ENCODE measurements around the gene INSC.

INSC gene

DNA sequence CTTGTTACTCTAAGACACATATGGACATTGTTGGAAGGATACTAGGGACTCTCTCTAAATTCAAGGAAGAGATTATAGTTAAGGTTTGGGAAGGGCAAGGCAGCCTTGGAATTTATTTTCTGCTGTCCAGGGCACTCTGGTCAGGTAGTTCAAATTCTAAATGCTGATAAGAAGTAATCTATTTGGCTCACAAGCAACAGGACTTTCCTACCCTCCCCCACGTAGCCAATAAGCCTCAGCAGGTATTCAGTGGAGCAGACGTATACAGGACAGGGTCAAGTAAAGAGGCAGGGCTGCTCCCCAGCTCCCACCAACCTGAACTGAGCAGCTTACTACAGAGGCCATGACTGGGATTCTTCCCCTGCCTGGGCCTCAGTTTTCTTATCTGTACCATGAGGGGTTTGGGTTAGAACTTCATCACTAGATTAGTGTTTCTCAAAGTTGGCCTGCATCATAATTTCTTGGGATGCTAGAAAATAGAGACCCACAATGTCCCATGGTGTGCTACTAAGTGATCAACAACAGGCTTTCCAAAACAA, 6.1 kb upstream of the INSC start:
- no peak for DNase-seq (ENCODE audit: low read depth)
- TF ChIP-seq, protein P1, sequence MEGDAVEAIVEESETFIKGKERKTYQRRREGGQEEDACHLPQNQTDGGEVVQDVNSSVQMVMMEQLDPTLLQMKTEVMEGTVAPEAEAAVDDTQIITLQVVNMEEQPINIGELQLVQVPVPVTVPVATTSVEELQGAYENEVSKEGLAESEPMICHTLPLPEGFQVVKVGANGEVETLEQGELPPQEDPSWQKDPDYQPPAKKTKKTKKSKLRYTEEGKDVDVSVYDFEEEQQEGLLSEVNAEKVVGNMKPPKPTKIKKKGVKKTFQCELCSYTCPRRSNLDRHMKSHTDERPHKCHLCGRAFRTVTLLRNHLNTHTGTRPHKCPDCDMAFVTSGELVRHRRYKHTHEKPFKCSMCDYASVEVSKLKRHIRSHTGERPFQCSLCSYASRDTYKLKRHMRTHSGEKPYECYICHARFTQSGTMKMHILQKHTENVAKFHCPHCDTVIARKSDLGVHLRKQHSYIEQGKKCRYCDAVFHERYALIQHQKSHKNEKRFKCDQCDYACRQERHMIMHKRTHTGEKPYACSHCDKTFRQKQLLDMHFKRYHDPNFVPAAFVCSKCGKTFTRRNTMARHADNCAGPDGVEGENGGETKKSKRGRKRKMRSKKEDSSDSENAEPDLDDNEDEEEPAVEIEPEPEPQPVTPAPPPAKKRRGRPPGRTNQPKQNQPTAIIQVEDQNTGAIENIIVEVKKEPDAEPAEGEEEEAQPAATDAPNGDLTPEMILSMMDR (IDR thresholded peaks at IDR 0.05; ENCODE audit: low read length, missing control alignments): no peak
- no peak overlapping the region for H3K4me3 ChIP-seq (replicated peaks; ENCODE audit: low read depth, low read length)

DNA sequence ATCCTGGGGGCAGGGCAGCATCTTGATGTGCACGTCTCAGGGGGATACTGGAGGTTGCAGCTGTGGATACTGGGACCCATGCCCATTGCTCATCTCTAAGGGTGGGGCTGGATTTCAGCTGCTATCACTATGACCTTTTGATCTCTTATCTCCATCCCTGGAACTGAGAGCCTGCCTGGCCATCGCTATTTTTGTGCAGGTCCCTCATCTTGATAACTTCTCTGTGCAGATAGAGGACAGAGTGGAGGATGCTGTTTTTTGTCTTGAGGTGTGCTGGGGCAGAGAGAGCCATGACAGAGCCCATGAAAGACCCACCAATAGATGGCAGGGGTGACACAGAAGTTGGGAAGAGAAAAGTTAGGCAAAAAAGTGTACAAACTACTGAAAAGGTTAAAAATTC, 5.1 kb upstream of the INSC start:
- no peak for DNase-seq (ENCODE audit: low read depth)
- H3K4me3 ChIP-seq (replicated peaks; ENCODE audit: low read depth, low read length): no peak overlapping the region
- TF ChIP-seq, protein P1 (IDR thresholded peaks at IDR 0.05; ENCODE audit: low read length, missing control alignments): no peak

DNA sequence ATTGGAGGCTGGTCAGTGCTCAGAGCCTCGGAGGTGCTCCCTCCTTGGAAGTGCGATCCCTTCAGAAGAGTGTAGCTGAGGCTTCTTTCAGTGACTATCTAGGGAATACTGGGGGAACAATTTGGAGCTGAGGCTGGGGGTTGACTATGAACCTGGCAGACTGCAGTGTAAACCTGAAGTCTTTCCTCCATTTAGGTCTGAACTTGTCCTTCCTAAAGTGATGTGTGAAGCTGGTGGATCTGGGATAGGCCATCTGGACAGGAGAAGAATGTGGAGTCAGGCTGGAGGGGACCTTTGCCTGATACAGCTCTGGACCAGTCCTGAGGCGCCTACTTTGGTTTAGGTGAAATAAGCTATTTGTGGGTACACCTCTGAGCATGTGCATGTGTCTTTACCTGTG, 3.5 kb upstream of the INSC start:
- DNase-seq (ENCODE audit: low read depth): no peak
- H3K4me3 ChIP-seq (replicated peaks; ENCODE audit: low read depth, low read length): no peak overlapping the region
- TF ChIP-seq, protein P1 (IDR thresholded peaks at IDR 0.05; ENCODE audit: low read length, missing control alignments): no peak

DNA sequence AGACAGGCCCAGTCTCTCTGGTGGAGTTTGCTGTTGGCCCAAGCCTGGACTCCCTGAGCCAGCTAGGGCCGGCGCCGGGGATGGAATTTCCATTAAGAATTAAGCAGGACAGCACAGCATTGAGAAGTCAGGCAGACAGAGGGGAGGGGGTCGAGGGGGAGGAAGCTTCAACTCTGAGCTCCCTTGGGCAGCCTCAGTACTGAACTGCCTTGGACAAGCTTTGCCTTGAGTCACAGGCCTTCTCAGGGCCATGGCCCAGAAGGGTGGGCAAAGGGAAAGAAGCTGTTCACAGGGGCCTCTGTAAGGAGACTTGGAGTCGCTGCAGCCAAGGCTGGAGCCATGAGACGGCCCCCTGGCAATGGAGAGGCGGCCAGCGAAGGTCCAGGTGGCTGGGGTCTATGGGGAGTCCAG, 2.6 kb upstream of the INSC start:
- TF ChIP-seq, protein P1 (IDR thresholded peaks at IDR 0.05; ENCODE audit: low read length, missing control alignments): no peak

DNA sequence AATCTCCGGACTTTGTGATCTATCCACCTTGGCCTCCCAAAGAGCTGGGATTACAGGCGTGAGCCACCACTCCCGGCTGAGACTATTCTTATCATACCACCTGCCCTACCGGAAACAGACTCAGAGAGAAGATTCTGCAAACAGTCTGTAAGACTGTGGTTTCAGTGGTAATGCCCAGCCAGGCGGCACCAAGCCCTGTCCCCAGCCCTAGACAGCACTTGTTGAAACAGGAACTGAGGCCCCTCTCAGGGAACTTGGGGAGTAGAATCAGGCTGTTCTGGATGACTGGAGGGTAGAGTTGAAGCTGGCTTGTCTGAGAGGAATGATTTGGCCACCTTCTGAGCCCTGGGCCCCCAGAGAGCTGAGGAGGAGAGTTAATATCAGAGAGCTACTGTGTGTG, 1.3 kb upstream of the INSC start:
- no peak for DNase-seq (ENCODE audit: low read depth)
- H3K4me3 ChIP-seq (replicated peaks; ENCODE audit: low read depth, low read length): no peak overlapping the region
- TF ChIP-seq, protein P1 (IDR thresholded peaks at IDR 0.05; ENCODE audit: low read length, missing control alignments): no peak

More for the DNA sequence above, 2.6 kb upstream of the INSC start:
- no peak overlapping the region for H3K4me3 ChIP-seq (replicated peaks; ENCODE audit: low read depth, low read length)
- DNase-seq (ENCODE audit: low read depth): no peak

DNA sequence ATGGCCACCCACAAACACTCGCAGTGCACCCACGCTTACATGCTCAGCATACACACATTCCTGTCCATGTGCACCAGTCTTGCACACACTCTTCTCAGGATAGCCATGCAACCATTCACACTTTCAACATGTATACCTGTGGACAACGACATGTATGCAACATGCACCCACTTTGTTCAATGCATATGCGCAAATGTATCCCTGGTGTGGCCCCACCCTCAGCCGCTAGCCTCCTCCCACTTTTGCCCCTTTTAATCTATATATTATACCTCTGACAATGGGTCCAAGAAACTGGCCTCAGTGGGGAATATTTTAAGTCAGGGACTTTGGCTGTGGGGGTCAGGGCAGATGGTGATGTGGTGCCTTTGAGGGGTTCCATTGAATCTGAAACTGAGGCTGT, 963 bp downstream of the INSC start:
- TF ChIP-seq, protein P1 (IDR thresholded peaks at IDR 0.05; ENCODE audit: low read length, missing control alignments): no peak
- DNase-seq (ENCODE audit: low read depth): no peak
- no peak overlapping the region for H3K4me3 ChIP-seq (replicated peaks; ENCODE audit: low read depth, low read length)

DNA sequence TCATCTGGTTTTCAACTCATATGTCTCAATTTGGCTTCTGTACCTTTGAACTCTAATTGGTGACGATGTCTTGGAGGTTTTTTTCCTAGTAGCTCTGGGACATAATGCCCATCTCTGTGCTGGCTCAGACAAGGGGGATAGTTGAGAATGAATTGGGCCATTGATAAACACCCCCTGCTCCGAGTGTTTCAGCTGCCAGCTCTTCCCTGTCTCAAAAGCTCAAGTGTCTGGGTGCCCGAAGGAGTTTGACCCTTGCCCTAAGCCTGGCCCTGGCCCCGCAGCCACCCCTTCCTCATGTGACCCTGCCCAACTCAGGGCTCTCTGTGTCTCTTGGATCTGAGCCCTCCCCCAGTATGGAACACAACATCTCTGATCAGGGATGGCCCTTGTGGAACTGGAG, 3.0 kb downstream of the INSC start:
- no peak for DNase-seq (ENCODE audit: low read depth)
- H3K4me3 ChIP-seq (replicated peaks; ENCODE audit: low read depth, low read length): no peak overlapping the region
- TF ChIP-seq, protein P1 (IDR thresholded peaks at IDR 0.05; ENCODE audit: low read length, missing control alignments): no peak
